Measurements from ENCODE around the gene COMMD10. TPM values are rescaled to one million over a fixed set of nuclear protein-coding genes. Genes with fewer than 3 reads are reported as not detected.
A peak's percentile ranks its signal among the peaks of the same experiment; 100 is the strongest.

Gene COMMD10
- total RNA-seq, 8 experiments from 2014 or later: 14.4 to 31.4 (median 23.1) TPM

- no peak for ATAC-seq (replicated peaks in 6 of 8)
- no peaks in the 10 kb centered on the region for H3K4me1 ChIP-seq (replicated peaks in 1 of 2)
- H3K4me3 ChIP-seq: no peak overlapping the region
- in situ Hi-C loops (cut with MboI; ENCODE audit: low pct_unique_long_range_greater_than_20kb in 2 of 9, low sequenced_read_pairs in 9 of 9, unreplicated experiment in 9 of 9): no loop called here
- no peak overlapping the region for H3K27ac ChIP-seq
These were observed 70.1 kb downstream of the COMMD10 start for GRCh38 chr5:116154931-116155330.

- H3K4me3 ChIP-seq: no peak overlapping the region
- ATAC-seq (replicated peaks in 6 of 8): no peak
These were observed 73.1 kb downstream of the COMMD10 start for GRCh38 chr5:116157902-116158301.

GRCh38 chr5:116159006-116159405 is 74.2 kb downstream of the COMMD10 start:
- Histone ChIP-seq H3K4me3 (no peak overlapping the region), H3K27ac (no peak overlapping the region), H3K4me1 (replicated peaks in 1 of 2) (peaks cover 0 to 5% of the 10 kb centered on the region in 2 donors)
- ATAC-seq (replicated peaks in 6 of 8): no peak
- in situ Hi-C loops (cut with MboI; ENCODE audit: low pct_unique_long_range_greater_than_20kb in 2 of 9, low sequenced_read_pairs in 9 of 9, unreplicated experiment in 9 of 9): no loop called here

More at GRCh38 chr5:116157902-116158301, 73.1 kb downstream of the COMMD10 start:
- Histone ChIP-seq H3K4me1 (replicated peaks in 1 of 2) (peaks cover 0 to 5% of the 10 kb centered on the region in 2 donors), H3K27ac (no peak overlapping the region)
- in situ Hi-C loops (cut with MboI; ENCODE audit: low pct_unique_long_range_greater_than_20kb in 2 of 9, low sequenced_read_pairs in 9 of 9, unreplicated experiment in 9 of 9): no loop called here
- no CpG with 5 or more reads among the region's 8 CpGs for WGBS, 10 experiments

GRCh38 chr5:116174111-116174510 is 89.3 kb downstream of the COMMD10 start:
- no peak overlapping the region for H3K27ac ChIP-seq
- WGBS, 10 experiments: 82 to 100% (median 100%) methylated on average over 1 of the region's 1 CpG; no CpG with 5 or more reads in 2 of the 10 experiments
- no peaks in the 10 kb centered on the region for H3K4me1 ChIP-seq (replicated peaks in 1 of 2)
- in situ Hi-C loops (cut with MboI; ENCODE audit: low pct_unique_long_range_greater_than_20kb in 2 of 9, low sequenced_read_pairs in 9 of 9, unreplicated experiment in 9 of 9): no loop called here
- H3K4me3 ChIP-seq: no peak overlapping the region
- no peak for ATAC-seq (replicated peaks in 6 of 8)

GRCh38 chr5:116176121-116176520 is 91.3 kb downstream of the COMMD10 start:
- 67 to 100% (median 88%) methylated on average over 1 to 6 of the region's 6 CpGs; no CpG with 5 or more reads in 2 of the 10 experiments for WGBS, 10 experiments
- H3K27ac ChIP-seq: no peak overlapping the region
- ATAC-seq (replicated peaks in 6 of 8): no peak
- H3K4me3 ChIP-seq: no peak overlapping the region
- H3K4me1 ChIP-seq (replicated peaks in 1 of 2): no peaks in the 10 kb centered on the region
- in situ Hi-C loops (cut with MboI; ENCODE audit: low pct_unique_long_range_greater_than_20kb in 2 of 9, low sequenced_read_pairs in 9 of 9, unreplicated experiment in 9 of 9): no loop called here

GRCh38 chr5:116178925-116179324 is 94.1 kb downstream of the COMMD10 start:
- Histone ChIP-seq H3K4me3 (no peak overlapping the region), H3K4me1 (replicated peaks in 1 of 2) (no peaks in the 10 kb centered on the region), H3K27ac (no peak overlapping the region)
- no peak for ATAC-seq (replicated peaks in 6 of 8)
- WGBS, 10 experiments: 77 to 100% (median 93%) methylated on average over 1 to 4 of the region's 4 CpGs
- in situ Hi-C loops (cut with MboI; ENCODE audit: low pct_unique_long_range_greater_than_20kb in 2 of 9, low sequenced_read_pairs in 9 of 9, unreplicated experiment in 9 of 9): no loop called here

- Histone ChIP-seq H3K4me3 (no peak overlapping the region), H3K4me1 (replicated peaks in 1 of 2) (no peaks in the 10 kb centered on the region), H3K27ac (no peak overlapping the region)
- ATAC-seq (replicated peaks in 6 of 8): no peak
- in situ Hi-C loops (cut with MboI; ENCODE audit: low pct_unique_long_range_greater_than_20kb in 2 of 9, low sequenced_read_pairs in 9 of 9, unreplicated experiment in 9 of 9): no loop called here
- 30 to 100% (median 93%) methylated on average over 1 to 2 of the region's 2 CpGs for WGBS, 10 experiments
These were observed 124.3 kb downstream of the COMMD10 start for GRCh38 chr5:116209166-116209565.

GRCh38 chr5:116212225-116212624 is 127.4 kb downstream of the COMMD10 start:
- ATAC-seq (replicated peaks in 6 of 8): no peak
- H3K27ac ChIP-seq: no peak overlapping the region
- in situ Hi-C loops (cut with MboI; ENCODE audit: low pct_unique_long_range_greater_than_20kb in 2 of 9, low sequenced_read_pairs in 9 of 9, unreplicated experiment in 9 of 9): no loop called here
- H3K4me1 ChIP-seq (replicated peaks in 1 of 2): no peaks in the 10 kb centered on the region
- H3K4me3 ChIP-seq: no peak overlapping the region

GRCh38 chr5:116216246-116216645 is 131.4 kb downstream of the COMMD10 start:
- WGBS, 10 experiments: 80 to 100% (median 96%) methylated on average over 1 to 5 of the region's 5 CpGs; no CpG with 5 or more reads in 5 of the 10 experiments
- Histone ChIP-seq H3K4me3 (no peak overlapping the region), H3K27ac (no peak overlapping the region), H3K4me1 (replicated peaks in 1 of 2) (no peaks in the 10 kb centered on the region)
- ATAC-seq (replicated peaks in 6 of 8): no peak
- in situ Hi-C loops (cut with MboI; ENCODE audit: low pct_unique_long_range_greater_than_20kb in 2 of 9, low sequenced_read_pairs in 9 of 9, unreplicated experiment in 9 of 9): no loop called here

- no peak for ATAC-seq (replicated peaks in 6 of 8)
- in situ Hi-C loops (cut with MboI; ENCODE audit: low pct_unique_long_range_greater_than_20kb in 2 of 9, low sequenced_read_pairs in 9 of 9, unreplicated experiment in 9 of 9): no loop called here
- peaks cover 0 to 9% of the 10 kb centered on the region in 2 donors for H3K4me1 ChIP-seq (replicated peaks in 1 of 2)
- no peak overlapping the region for H3K4me3 ChIP-seq
- H3K27ac ChIP-seq: no peak overlapping the region
These were observed 140.6 kb downstream of the COMMD10 start for GRCh38 chr5:116225281-116225922.

GRCh38 chr5:116229131-116229689 is 144.4 kb downstream of the COMMD10 start:
- WGBS, 10 experiments: 30 to 88% (median 56%) methylated on average over 1 to 3 of the region's 3 CpGs
- no peak overlapping the region for H3K27ac ChIP-seq
- in situ Hi-C loops (cut with MboI; ENCODE audit: low pct_unique_long_range_greater_than_20kb in 2 of 9, low sequenced_read_pairs in 9 of 9, unreplicated experiment in 9 of 9): no loop called here
- H3K4me1 ChIP-seq (replicated peaks in 1 of 2): peaks cover 0 to 9% of the 10 kb centered on the region in 2 donors
- peak in 4 of 8 experiments; percentile 35 to 65 (median 50) for ATAC-seq (replicated peaks in 6 of 8)
- H3K4me3 ChIP-seq: no peak overlapping the region

- WGBS, 10 experiments: 92 to 100% (median 100%) methylated on average over 1 to 2 of the region's 2 CpGs; no CpG with 5 or more reads in 1 of the 10 experiments
- no peak for ATAC-seq (replicated peaks in 6 of 8)
- H3K4me3 ChIP-seq: no peak overlapping the region
- peaks cover 0 to 9% of the 10 kb centered on the region in 2 donors for H3K4me1 ChIP-seq (replicated peaks in 1 of 2)
- H3K27ac ChIP-seq: no peak overlapping the region
- in situ Hi-C loops (cut with MboI; ENCODE audit: low pct_unique_long_range_greater_than_20kb in 2 of 9, low sequenced_read_pairs in 9 of 9, unreplicated experiment in 9 of 9): no loop called here
These were observed 146.5 kb downstream of the COMMD10 start for GRCh38 chr5:116231288-116231687.

GRCh38 chr5:116234681-116235080 is 149.9 kb downstream of the COMMD10 start:
- Histone ChIP-seq H3K4me3 (no peak overlapping the region), H3K4me1 (replicated peaks in 1 of 2) (no peaks in the 10 kb centered on the region), H3K27ac (no peak overlapping the region)
- ATAC-seq (replicated peaks in 6 of 8): no peak
- 89 to 100% (median 94%) methylated on average over 2 to 7 of the region's 7 CpGs; no CpG with 5 or more reads in 1 of the 10 experiments for WGBS, 10 experiments
- in situ Hi-C loops (cut with MboI; ENCODE audit: low pct_unique_long_range_greater_than_20kb in 2 of 9, low sequenced_read_pairs in 9 of 9, unreplicated experiment in 9 of 9): no loop called here

- ATAC-seq (replicated peaks in 6 of 8): no peak
- no peaks in the 10 kb centered on the region for H3K4me1 ChIP-seq (replicated peaks in 1 of 2)
- no peak overlapping the region for H3K4me3 ChIP-seq
- H3K27ac ChIP-seq: no peak overlapping the region
- in situ Hi-C loops (cut with MboI; ENCODE audit: low pct_unique_long_range_greater_than_20kb in 2 of 9, low sequenced_read_pairs in 9 of 9, unreplicated experiment in 9 of 9): no loop called here
- 80 to 100% (median 95%) methylated on average over 1 to 3 of the region's 3 CpGs; no CpG with 5 or more reads in 1 of the 10 experiments for WGBS, 10 experiments
These were observed 153.2 kb downstream of the COMMD10 start for GRCh38 chr5:116237917-116238500.
